CD4-positive, alpha-beta T cell (primary cell): ENCODE results near the gene TBX15. TPM values are rescaled to one million over a fixed set of nuclear protein-coding genes. Genes with fewer than 3 reads are reported as not detected.

Experiments
- ATAC-seq: fragments of 200-7000 bp; cut with Tn5 transposase; one replicate; pipeline ENCODE4 v1.10.0; 2022; ENCODE audit warnings: mild to moderate bottlenecking; ENCODE audit not compliant: poor library complexity
- CTCF ChIA-PET: fragments of 350-600 bp; sonication (Branson Sonifier 250); formaldehyde crosslinking; loops from one replicate; lab custom pipeline; 2021; ENCODE audit warnings: antibody characterized with exemption, inconsistent platforms; lab: Charles Lee
- POLR2A ChIA-PET: fragments of 350-600 bp; sonication (Branson Sonifier 250); formaldehyde crosslinking; loops from one replicate; lab custom pipeline; 2021; ENCODE audit warnings: antibody characterized with exemption, inconsistent platforms; lab: Charles Lee
- DNase-seq, 14 experiments: peaks; one replicate each; pipeline ENCODE4 v3.0.0-alpha.2; 2013 to 2020; ENCODE audit warnings: mixed read lengths in 2 of 14
- H3K27ac ChIP-seq, 2 donors: one replicate each; pipeline versions ENCODE4 v1.5.1 to v1.7.0; 2013; ENCODE audit warnings: low read length in 2 of 2, low read depth in 1 of 2, mild to moderate bottlenecking in 1 of 2
- H3K27me3 ChIP-seq, 2 experiments: 1 replicate in 1 of 2; 2 replicates in 1 of 2; pipeline versions ENCODE4 v1.6.1 to v1.7.0; 2013; ENCODE audit warnings: low read length in 2 of 2, control low read depth in 1 of 2, mild to moderate bottlenecking in 1 of 2, moderate library complexity in 1 of 2; ENCODE audit not compliant: insufficient read depth in 2 of 2, control insufficient read depth in 1 of 2
- H3K36me3 ChIP-seq: one replicate; pipeline ENCODE4 v1.6.1; 2013; ENCODE audit warnings: low read length, control low read depth; ENCODE audit not compliant: insufficient read depth
- H3K4me1 ChIP-seq: one replicate; pipeline ENCODE4 v1.6.1; 2013; ENCODE audit warnings: low read length, control low read depth; ENCODE audit not compliant: insufficient read depth
- H3K4me3 ChIP-seq: one replicate; pipeline ENCODE4 v1.5.1; 2013; ENCODE audit warnings: mild to moderate bottlenecking, low read length, moderate library complexity
- H3K9me3 ChIP-seq, 2 experiments: 1 replicate in 1 of 2; 2 replicates in 1 of 2; pipeline versions ENCODE4 v1.6.1 to v1.7.0; 2013; ENCODE audit warnings: low read length in 2 of 2, mild to moderate bottlenecking in 2 of 2, control low read depth in 1 of 2, moderate library complexity in 1 of 2; ENCODE audit not compliant: control insufficient read depth in 1 of 2, insufficient read depth in 1 of 2
- H3K27ac Mint-ChIP-seq: one replicate; pipeline ENCODE4 v1.8.0; 2020; ENCODE audit warnings: mixed read lengths
- H3K27me3 Mint-ChIP-seq: one replicate; pipeline ENCODE4 v1.8.0; 2021; ENCODE audit warnings: mixed read lengths
- H3K36me3 Mint-ChIP-seq: one replicate; pipeline ENCODE4 v1.8.0; 2021; ENCODE audit warnings: low read depth, mixed read lengths
- H3K4me1 Mint-ChIP-seq: one replicate; pipeline ENCODE4 v1.8.0; 2021; ENCODE audit warnings: low read depth, mixed read lengths
- H3K4me3 Mint-ChIP-seq: one replicate; pipeline ENCODE4 v1.8.0; 2020; ENCODE audit warnings: mild to moderate bottlenecking, mixed read lengths
- H3K9me3 Mint-ChIP-seq: one replicate; pipeline ENCODE4 v1.8.0; 2020; ENCODE audit warnings: mixed read lengths
- CTCF ChIP-seq: fragments of 200-600 bp; IDR thresholded peaks from one replicate; pipeline ENCODE4 v1.8.0; 2022; ENCODE audit warnings: antibody characterized with exemption, mild to moderate bottlenecking
- intact Hi-C, 2 experiments: fragments of 100-400 bp; cut with DNase I in 1 of 2; cut with micrococcal nuclease in 1 of 2; formaldehyde crosslinking; loops; one replicate each; pipeline versions ENCODE4 v1.15.1 to v1.9.0; 2023 to 2025; cut with DNase I, micrococcal nuclease
- total RNA-seq, 174 experiments: library from RNA in 2 of 174; stranded (reverse) in 2 of 174; gene quantifications; one replicate each; pipeline ENCODE4 v1.2.3 and lab custom pipeline; 2021 to 2026

The TBX15 gene
- total RNA-seq, 2 experiments from 2014 or later, result not detected

GRCh38 chr1:118842452-118843201, 145.5 kb downstream of the TBX15 start:
- no peak for DNase-seq
- Histone ChIP-seq H3K4me3 (no peak overlapping the region), H3K9me3 (peaks cover 0 to 3% of the 10 kb centered on the region in 2 experiments), H3K36me3 (no peaks in the 10 kb centered on the region), H3K27me3 (no peaks in the 10 kb centered on the region), H3K4me1 (no peaks in the 10 kb centered on the region), H3K27ac (no peak overlapping the region)
- H3K36me3 Mint-ChIP-seq, result no peaks in the 10 kb centered on the region
- no peak overlapping the region for H3K4me3 Mint-ChIP-seq
- H3K4me1 Mint-ChIP-seq, result no peaks in the 10 kb centered on the region
- ATAC-seq, result no peak
- TF ChIP-seq CTCF, result no peak
- ChIA-PET CTCF (no interaction called here), POLR2A (no interaction called here)
- H3K27me3 Mint-ChIP-seq, result no peaks in the 10 kb centered on the region
- H3K27ac Mint-ChIP-seq, result no peak overlapping the region
- intact Hi-C loops, result no loop called here
- peaks cover 10% of the 10 kb centered on the region for H3K9me3 Mint-ChIP-seq

- Histone ChIP-seq H3K4me1 (no peaks in the 10 kb centered on the region), H3K27me3 (no peaks in the 10 kb centered on the region), H3K9me3 (no peaks in the 10 kb centered on the region), H3K27ac (no peak overlapping the region), H3K36me3 (no peaks in the 10 kb centered on the region), H3K4me3 (no peak overlapping the region)
- TF ChIP-seq CTCF, result no peak
- intact Hi-C loops, result no loop called here
- H3K36me3 Mint-ChIP-seq, result no peaks in the 10 kb centered on the region
- peaks cover 11% of the 10 kb centered on the region for H3K9me3 Mint-ChIP-seq
- no peak for DNase-seq
- no peak for ATAC-seq
- ChIA-PET POLR2A (no interaction called here), CTCF (no interaction called here)
- no peak overlapping the region for H3K4me3 Mint-ChIP-seq
- no peaks in the 10 kb centered on the region for H3K27me3 Mint-ChIP-seq
- H3K4me1 Mint-ChIP-seq, result no peaks in the 10 kb centered on the region
- no peak overlapping the region for H3K27ac Mint-ChIP-seq
Observed at GRCh38 chr1:118841521-118841920, 146.6 kb downstream of the TBX15 start.

Other genes with a start within 250 kb of the TBX15 start
- gene WARS2, start 152.3 kb upstream of the TBX15 start, total RNA-seq, result 10 to 100 TPM; 15.8 to 16.5 TPM